CD14-positive monocyte (primary cell): ENCODE measurements around the gene TMEM134. TPM values are rescaled to one million over a fixed set of nuclear protein-coding genes. Genes with fewer than 3 reads are reported as not detected.

Experiments used
- DNase-seq, 3 donors: peaks; one replicate each; pipeline ENCODE4 v3.0.0-alpha.2; 2011 to 2022
- H2AFZ ChIP-seq: 2 replicates; pipeline ENCODE4 v1.6.0; 2012; ENCODE audit warnings: mild to moderate bottlenecking, low read depth, low read length, inconsistent platforms; ENCODE audit not compliant: insufficient read depth, poor library complexity, severe bottlenecking
- H3K27ac ChIP-seq, 2 donors: 1 replicate in 1 of 2; 2 replicates in 1 of 2; pipeline ENCODE4 v1.5.1; 2012 to 2013; ENCODE audit warnings: low read length in 2 of 2, control low read depth in 1 of 2, inconsistent platforms in 1 of 2, low read depth in 1 of 2, mild to moderate bottlenecking in 1 of 2
- H3K27me3 ChIP-seq, 2 donors: one replicate each; pipeline versions ENCODE4 v1.6.0 to v1.6.1; 2011 to 2013; ENCODE audit warnings: low read length in 2 of 2; ENCODE audit not compliant: control insufficient read depth in 2 of 2, insufficient read depth in 2 of 2
- H3K36me3 ChIP-seq, 2 donors: replicated peaks in 1 of 2; 1 replicate in 1 of 2; 2 replicates in 1 of 2; pipeline versions ENCODE4 v1.5.1 to v1.6.1; 2012 to 2013; ENCODE audit warnings: low read length in 2 of 2, control low read depth in 1 of 2, inconsistent platforms in 1 of 2, mild to moderate bottlenecking in 1 of 2; ENCODE audit not compliant: insufficient read depth in 2 of 2, control insufficient read depth in 1 of 2
- H3K4me1 ChIP-seq, 2 donors: 1 replicate in 1 of 2; 2 replicates in 1 of 2; pipeline versions ENCODE4 v1.5.1 to v1.6.1; 2012 to 2013; ENCODE audit warnings: low read length in 2 of 2, control low read depth in 1 of 2, inconsistent platforms in 1 of 2, mild to moderate bottlenecking in 1 of 2, moderate library complexity in 1 of 2; ENCODE audit not compliant: insufficient read depth in 2 of 2, control insufficient read depth in 1 of 2
- H3K4me2 ChIP-seq: replicated peaks from 2 replicates; pipeline ENCODE3; 2012; ENCODE audit warnings: low read length, moderate library complexity, mild to moderate bottlenecking; ENCODE audit not compliant: poor library complexity, severe bottlenecking; ENCODE audit errors: extremely low read depth
- H3K4me3 ChIP-seq, 3 experiments: fragments of 200-600 bp in 1 of 3; sonication (generic) in 1 of 3; replicated peaks in 1 of 3; 1 replicate in 2 of 3; 2 replicates in 1 of 3; pipeline ENCODE4 v1.5.1; 2011 to 2013; ENCODE audit warnings: low read length in 3 of 3, mild to moderate bottlenecking in 3 of 3, control low read depth in 2 of 3, low read depth in 2 of 3, inconsistent platforms in 1 of 3, moderate library complexity in 1 of 3
- H3K79me2 ChIP-seq: 2 replicates; pipeline ENCODE4 v1.6.0; 2012; ENCODE audit warnings: mild to moderate bottlenecking, control low read depth, inconsistent platforms, low read length, moderate library complexity; ENCODE audit not compliant: insufficient read depth
- H3K9ac ChIP-seq: 2 replicates; pipeline ENCODE4 v1.6.0; 2017; ENCODE audit warnings: low read length, mild to moderate bottlenecking; ENCODE audit not compliant: insufficient read depth, poor library complexity, severe bottlenecking
- H3K9me3 ChIP-seq, 2 donors: replicated peaks in 1 of 2; 1 replicate in 1 of 2; 2 replicates in 1 of 2; pipeline versions ENCODE4 v1.5.1 to v1.6.1; 2012 to 2013; ENCODE audit warnings: low read length in 2 of 2, control low read depth in 1 of 2; ENCODE audit not compliant: control insufficient read depth in 1 of 2, insufficient read depth in 1 of 2
- H4K20me1 ChIP-seq: 2 replicates; pipeline ENCODE4 v1.6.0; 2012; ENCODE audit warnings: mild to moderate bottlenecking, low read length, control low read depth, moderate library complexity; ENCODE audit not compliant: insufficient read depth
- H3K27ac Mint-ChIP-seq, 7 donors: one replicate each; pipeline ENCODE4 v1.8.0; 2020; ENCODE audit warnings: mild to moderate bottlenecking in 7 of 7, mixed read lengths in 7 of 7, moderate library complexity in 6 of 7, inconsistent platforms in 2 of 7
- H3K27me3 Mint-ChIP-seq, 3 donors: one replicate each; pipeline ENCODE4 v1.8.0; 2021 to 2022; ENCODE audit warnings: low read depth in 3 of 3, mild to moderate bottlenecking in 3 of 3, mixed read lengths in 3 of 3, moderate library complexity in 3 of 3, inconsistent platforms in 1 of 3
- H3K36me3 Mint-ChIP-seq, 2 donors: one replicate each; pipeline ENCODE4 v1.8.0; 2020; ENCODE audit warnings: mixed read lengths in 2 of 2, inconsistent platforms in 1 of 2, mild to moderate bottlenecking in 1 of 2
- H3K4me1 Mint-ChIP-seq: one replicate; pipeline ENCODE4 v1.8.0; 2020; ENCODE audit warnings: mild to moderate bottlenecking, mixed read lengths
- H3K4me3 Mint-ChIP-seq, 2 donors: one replicate each; pipeline ENCODE4 v1.8.0; 2020; ENCODE audit warnings: mild to moderate bottlenecking in 2 of 2, mixed read lengths in 2 of 2, moderate library complexity in 1 of 2
- H3K9me3 Mint-ChIP-seq, 7 donors: one replicate each; pipeline ENCODE4 v1.8.0; 2020 to 2022; ENCODE audit warnings: mixed read lengths in 7 of 7, mild to moderate bottlenecking in 6 of 7, moderate library complexity in 6 of 7, inconsistent platforms in 2 of 7
- WGBS: methylation state at CpG from one replicate; pipeline ENCODE4 v1.1.5; 2013; ENCODE audit warnings: missing lambda C conversion rate; ENCODE audit not compliant: insufficient coverage; 5-methylcytosine and 5-hydroxymethylcytosine counted together
- intact Hi-C, 2 donors: fragments of 100-400 bp; cut with micrococcal nuclease; formaldehyde crosslinking; loops; one replicate each; pipeline versions ENCODE4 v1.15.0 to v1.15.1; 2023
- polyA plus RNA-seq, 3 donors: library from polyadenylated mRNA; depleted of rRNA in 1 of 3; unstranded in 2 of 3; stranded (reverse) in 1 of 3; fragments of 300-500 nt in 2 of 3; fragments of >200 nt in 1 of 3; fragmentation: Illumina TruSeq in 2 of 3; gene quantifications; 1 replicate in 2 of 3; 2 replicates in 1 of 3; pipeline ENCODE4 v1.2.3, GENCODE V29; 2012 to 2021
- small RNA-seq: library from RNA; depleted of rRNA; stranded (forward); fragments of <200 nt; gene quantifications from one replicate; pipeline ENCODE3, GENCODE V24; 2012; ENCODE audit warnings: low read depth; ENCODE audit not compliant: insufficient read length
- TF ChIP-seq, protein P1 (sequence below): fragments of 200-600 bp; IDR thresholded peaks from one replicate; pipeline ENCODE4 v1.8.0; 2022; ENCODE audit warnings: antibody characterized with exemption, mild to moderate bottlenecking

Gene TMEM134
- polyA plus RNA-seq, 3 donors = 67.4 to 104 (median 76.8) TPM

GRCh38 chr11:67411785-67412152, 57.3 kb downstream of the TMEM134 start:
- Mint-ChIP-seq H3K36me3 (peaks cover 17 to 25% of the 10 kb centered on the region in 2 donors), H3K4me1 (peaks cover 45% of the 10 kb centered on the region), H3K27me3 (peaks cover 34 to 55% (median 49%) of the 10 kb centered on the region in 3 donors), H3K27ac (no peak overlapping the region), H3K9me3 (peaks cover 0 to 9% (median 4%) of the 10 kb centered on the region in 7 donors), H3K4me3 (no peak overlapping the region)
- WGBS = 83% methylated on average over 1 of the region's 7 CpGs
- Histone ChIP-seq H2AFZ (no peak overlapping the region), H3K9ac (no peak overlapping the region), H3K27me3 (peaks cover 6 to 34% of the 10 kb centered on the region in 2 donors), H3K4me3 (no peak overlapping the region), H3K27ac (no peak overlapping the region), H4K20me1 (peaks cover 33% of the 10 kb centered on the region), H3K79me2 (no peaks in the 10 kb centered on the region), H3K4me1 (peaks cover 37 to 51% of the 10 kb centered on the region in 2 donors), H3K9me3 (no peaks in the 10 kb centered on the region), H3K4me2 (no peak overlapping the region), H3K36me3 (peaks cover 6 to 9% of the 10 kb centered on the region in 2 donors)
- intact Hi-C loops = no loop called here
- no peak for DNase-seq
- TF ChIP-seq, protein P1, sequence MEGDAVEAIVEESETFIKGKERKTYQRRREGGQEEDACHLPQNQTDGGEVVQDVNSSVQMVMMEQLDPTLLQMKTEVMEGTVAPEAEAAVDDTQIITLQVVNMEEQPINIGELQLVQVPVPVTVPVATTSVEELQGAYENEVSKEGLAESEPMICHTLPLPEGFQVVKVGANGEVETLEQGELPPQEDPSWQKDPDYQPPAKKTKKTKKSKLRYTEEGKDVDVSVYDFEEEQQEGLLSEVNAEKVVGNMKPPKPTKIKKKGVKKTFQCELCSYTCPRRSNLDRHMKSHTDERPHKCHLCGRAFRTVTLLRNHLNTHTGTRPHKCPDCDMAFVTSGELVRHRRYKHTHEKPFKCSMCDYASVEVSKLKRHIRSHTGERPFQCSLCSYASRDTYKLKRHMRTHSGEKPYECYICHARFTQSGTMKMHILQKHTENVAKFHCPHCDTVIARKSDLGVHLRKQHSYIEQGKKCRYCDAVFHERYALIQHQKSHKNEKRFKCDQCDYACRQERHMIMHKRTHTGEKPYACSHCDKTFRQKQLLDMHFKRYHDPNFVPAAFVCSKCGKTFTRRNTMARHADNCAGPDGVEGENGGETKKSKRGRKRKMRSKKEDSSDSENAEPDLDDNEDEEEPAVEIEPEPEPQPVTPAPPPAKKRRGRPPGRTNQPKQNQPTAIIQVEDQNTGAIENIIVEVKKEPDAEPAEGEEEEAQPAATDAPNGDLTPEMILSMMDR = no peak

Small RNAs within 50 kb of the gene (small RNA-seq; reads per million reads assigned to genes)
- not detected for gene MIR6752

Other genes with a start within 250 kb of the TMEM134 start
- gene GRK2, start 202.8 kb downstream of the TMEM134 start, polyA plus RNA-seq = 100 to 1,000 TPM in 1 of 3 donors, 10 to 100 TPM in 2; 34.9 to 777 (median 43.0) TPM
- gene ANKRD13D, start 179.9 kb downstream of the TMEM134 start, polyA plus RNA-seq = 100 to 1,000 TPM in 1 of 3 donors, 10 to 100 TPM in 1, 1 to 10 TPM in 1; 9.1 to 389 (median 10.3) TPM
- gene SSH3, start 165.7 kb downstream of the TMEM134 start, polyA plus RNA-seq = 10 to 100 TPM in 1 of 3 donors, 1 to 10 TPM in 2; 3.6 to 23.3 (median 5.8) TPM
- 100 to 1,000 TPM; 157 to 205 (median 176) TPM for gene POLD4, start 115.7 kb downstream of the TMEM134 start, polyA plus RNA-seq
- gene CLCF1, start 95.7 kb downstream of the TMEM134 start, polyA plus RNA-seq = 10 to 100 TPM in 1 of 3 donors, under 1 TPM in 2; 0.44 to 14.8 (median 0.94) TPM
- gene RAD9A, start 77.3 kb downstream of the TMEM134 start, polyA plus RNA-seq = 10 to 100 TPM in 1 of 3 donors, 1 to 10 TPM in 2; 3.7 to 31.7 (median 3.8) TPM
- gene PPP1CA, start 67.4 kb downstream of the TMEM134 start, polyA plus RNA-seq = 100 to 1,000 TPM; 209 to 551 (median 461) TPM
- 10 to 100 TPM; 68.6 to 72.9 (median 71.6) TPM for gene TBC1D10C, start 65.2 kb downstream of the TMEM134 start, polyA plus RNA-seq
- under 1 TPM in 1 of 3 donors, not detected in 2; 0.09 TPM for gene CARNS1, start 53.6 kb downstream of the TMEM134 start, polyA plus RNA-seq
- 100 to 1,000 TPM in 1 of 3 donors, 10 to 100 TPM in 2; 51.6 to 101 (median 53.8) TPM for gene RPS6KB2, start 40.8 kb downstream of the TMEM134 start, polyA plus RNA-seq
- 10 to 100 TPM in 1 of 3 donors, 1 to 10 TPM in 2; 2.1 to 14.3 (median 2.8) TPM for gene PTPRCAP, start 31.6 kb downstream of the TMEM134 start, polyA plus RNA-seq
- gene CORO1B, start 25.8 kb downstream of the TMEM134 start, polyA plus RNA-seq = 100 to 1,000 TPM; 105 to 151 (median 106) TPM
- gene GPR152, start 16.5 kb downstream of the TMEM134 start, polyA plus RNA-seq = not detected
- 1 to 10 TPM in 1 of 3 donors, under 1 TPM in 1, not detected in 1; 0.28 to 1.7 TPM for gene CABP4, start 13.9 kb downstream of the TMEM134 start, polyA plus RNA-seq
- gene AIP, start 13.8 kb upstream of the TMEM134 start, polyA plus RNA-seq = 100 to 1,000 TPM in 1 of 3 donors, 10 to 100 TPM in 2; 76.7 to 132 (median 99.3) TPM
- 100 to 1,000 TPM in 1 of 3 donors, 10 to 100 TPM in 2; 11.7 to 122 (median 22.2) TPM for gene PITPNM1, start 36.1 kb upstream of the TMEM134 start, polyA plus RNA-seq
- gene CDK2AP2, start 38.9 kb upstream of the TMEM134 start, polyA plus RNA-seq = 10 to 100 TPM; 47.8 to 80.2 (median 78.5) TPM
- gene CABP2, start 54.2 kb upstream of the TMEM134 start, polyA plus RNA-seq = not detected
- gene GSTP1, start 114.6 kb upstream of the TMEM134 start, polyA plus RNA-seq = 1,000 to 10,000 TPM in 2 of 3 donors, 100 to 1,000 TPM in 1; 853 to 1,483 (median 1,250) TPM
- 100 to 1,000 TPM in 1 of 3 donors, 10 to 100 TPM in 2; 71.6 to 174 (median 72.1) TPM for gene NDUFV1, start 137.7 kb upstream of the TMEM134 start, polyA plus RNA-seq
- gene NUDT8, start 160.7 kb upstream of the TMEM134 start, polyA plus RNA-seq = 1 to 10 TPM in 2 of 3 donors, under 1 TPM in 1; 0.92 to 1.4 (median 1.3) TPM
- not detected for gene TBX10, start 170.5 kb upstream of the TMEM134 start, polyA plus RNA-seq
- under 1 TPM; 0.16 to 0.61 (median 0.21) TPM for gene ACY3, start 181.5 kb upstream of the TMEM134 start, polyA plus RNA-seq
- gene ALDH3B2, start 205.4 kb upstream of the TMEM134 start, polyA plus RNA-seq = not detected